HG03135 (cell line): ENCODE data around the gene EVL.

Experiments
- ATAC-seq: cut with Tn5 transposase; IDR thresholded peaks from one replicate; pipeline ENCODE4 v1.9.1; 2021; ENCODE audit warnings: mild to moderate bottlenecking, moderate library complexity; ENCODE audit not compliant: unreplicated experiment

Gene EVL

DNA sequence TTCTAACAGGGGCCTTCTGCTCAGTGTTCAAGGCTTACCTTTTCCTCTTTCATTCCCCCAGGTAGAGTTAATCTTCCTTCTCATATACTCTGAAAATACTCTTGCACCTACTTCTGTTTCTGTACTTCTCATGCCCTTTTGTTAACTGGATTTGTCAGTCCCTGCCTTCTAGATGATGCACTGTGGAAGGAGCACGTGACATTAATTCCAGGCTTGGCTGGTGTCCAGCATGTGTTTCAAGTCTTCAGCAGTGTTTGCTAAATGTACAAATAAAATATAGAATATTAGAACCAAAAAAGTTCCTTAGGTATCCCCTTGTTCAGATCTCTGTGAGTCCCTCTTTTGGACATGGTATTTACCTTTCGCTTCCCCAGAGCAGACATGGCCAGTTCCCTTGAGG, 27.9 kb upstream of the EVL start:
- ATAC-seq = no peak

DNA sequence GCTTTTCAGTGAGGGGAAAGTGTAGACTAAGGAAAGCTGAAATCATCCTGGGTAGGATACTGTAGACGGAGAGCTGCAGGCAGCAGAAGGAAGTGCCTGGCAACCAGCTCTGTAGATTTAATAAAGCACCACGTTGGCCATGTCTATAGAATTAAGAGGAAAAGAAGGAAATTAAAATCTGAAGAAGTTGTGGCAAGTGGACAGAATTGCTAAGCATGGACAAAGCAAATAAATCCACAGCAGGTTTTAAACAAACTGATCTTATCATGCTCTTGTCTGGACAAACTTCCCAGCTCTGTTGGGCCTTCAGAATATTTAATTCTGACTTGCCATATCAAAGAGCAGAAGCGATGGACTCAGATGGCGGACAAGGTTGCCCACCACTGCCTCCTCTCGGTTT, 27.2 kb upstream of the EVL start:
- ATAC-seq = no peak

DNA sequence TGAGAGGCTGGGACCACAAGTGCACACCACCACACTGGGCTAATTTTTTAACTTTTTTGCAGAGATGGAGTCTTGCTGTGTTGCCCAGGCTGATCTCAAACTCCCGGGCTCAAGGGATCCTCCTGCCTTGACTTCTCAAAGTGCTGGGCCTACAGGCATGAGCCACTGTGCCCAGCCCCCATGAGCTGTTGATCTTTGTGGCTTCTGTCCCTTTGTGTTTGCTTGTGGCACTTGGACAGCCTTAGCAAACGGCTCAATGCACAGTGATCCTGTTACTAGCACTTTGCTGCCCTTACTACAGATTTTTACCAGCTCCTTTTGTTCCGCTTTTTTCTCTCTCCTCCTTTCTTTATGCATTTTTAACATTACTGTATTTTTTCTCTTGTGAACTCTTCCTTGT, 25.3 kb upstream of the EVL start:
- ATAC-seq = no peak

- ATAC-seq = no peak
Observed at GRCh38 chr14:100041271-100041670, 24.0 kb upstream of the EVL start.

DNA sequence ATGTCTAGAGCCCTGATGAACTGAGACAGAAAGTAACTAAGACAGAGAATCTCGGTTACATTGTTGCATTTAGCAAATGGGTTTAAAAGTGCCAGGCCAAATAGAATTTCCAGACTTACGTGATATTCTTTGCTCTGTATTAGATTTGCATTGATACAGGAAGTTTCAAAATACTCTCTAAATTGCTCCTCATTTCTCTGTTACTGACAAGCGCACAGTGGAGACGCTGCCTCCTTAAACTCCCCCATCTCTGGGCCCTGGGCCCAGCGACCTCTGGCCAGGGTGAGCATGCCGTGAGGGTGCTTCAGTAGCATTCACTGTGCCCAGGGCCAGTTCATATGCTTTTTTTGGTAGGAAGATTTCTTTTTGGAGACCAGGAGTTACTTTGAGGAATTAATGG, 22.9 kb upstream of the EVL start:
- no peak for ATAC-seq

DNA sequence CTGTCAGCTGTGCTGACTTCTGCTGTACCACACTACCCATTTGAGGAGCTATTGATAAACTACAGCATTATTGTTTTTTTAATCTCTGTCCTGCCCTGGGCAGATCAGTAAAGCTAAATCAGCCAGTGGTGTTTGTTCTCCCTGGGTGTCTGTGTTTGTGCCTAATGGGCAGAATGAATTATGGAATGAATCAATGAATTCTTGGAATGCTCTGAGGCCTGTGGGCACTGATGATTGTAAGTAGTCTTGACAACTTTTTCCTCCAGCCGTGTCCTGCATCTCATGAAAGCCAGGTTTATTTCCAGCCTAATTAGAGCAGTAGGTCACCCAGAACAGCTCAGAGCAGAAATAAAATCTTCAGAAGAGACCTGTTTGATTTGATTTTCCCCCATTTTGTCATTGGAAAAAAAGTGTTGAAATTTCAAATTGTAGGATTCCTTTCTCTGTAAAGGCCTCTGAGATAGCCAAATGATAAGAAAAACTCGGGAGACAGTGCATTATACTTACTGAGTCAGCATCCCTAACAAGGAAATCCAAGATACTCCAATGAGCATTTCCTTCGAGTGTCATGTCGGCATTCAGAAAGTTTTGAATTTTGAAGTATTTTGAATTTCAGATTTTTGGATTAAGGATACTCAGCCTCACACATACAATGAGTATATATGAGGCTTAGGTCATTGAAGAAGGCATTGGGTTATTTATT, 19.4 kb upstream of the EVL start:
- ATAC-seq = no peak

DNA sequence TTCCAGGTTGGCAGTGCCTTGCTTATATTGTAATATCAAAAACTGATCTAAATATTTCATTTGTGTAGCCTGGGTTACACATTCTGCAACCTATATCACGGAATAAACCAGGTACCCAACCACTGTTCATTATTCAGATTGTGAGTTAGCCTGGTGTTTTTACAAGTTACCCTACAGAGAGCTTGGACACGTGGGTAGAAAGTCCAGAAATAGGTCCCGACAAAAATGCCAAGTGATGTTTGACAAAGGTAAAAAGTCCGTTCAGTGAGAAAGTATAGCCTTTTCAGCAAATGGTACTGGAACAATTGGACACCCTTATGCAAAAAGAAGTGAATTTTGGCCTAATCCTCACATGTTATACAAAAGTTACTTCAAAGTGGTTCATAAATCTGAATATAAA, 17.6 kb upstream of the EVL start:
- no peak for ATAC-seq

GRCh38 chr14:100048786-100049185, 16.4 kb upstream of the EVL start:
- no peak for ATAC-seq

- ATAC-seq = no peak
Observed at GRCh38 chr14:100049220-100049619, 16.0 kb upstream of the EVL start.

DNA sequence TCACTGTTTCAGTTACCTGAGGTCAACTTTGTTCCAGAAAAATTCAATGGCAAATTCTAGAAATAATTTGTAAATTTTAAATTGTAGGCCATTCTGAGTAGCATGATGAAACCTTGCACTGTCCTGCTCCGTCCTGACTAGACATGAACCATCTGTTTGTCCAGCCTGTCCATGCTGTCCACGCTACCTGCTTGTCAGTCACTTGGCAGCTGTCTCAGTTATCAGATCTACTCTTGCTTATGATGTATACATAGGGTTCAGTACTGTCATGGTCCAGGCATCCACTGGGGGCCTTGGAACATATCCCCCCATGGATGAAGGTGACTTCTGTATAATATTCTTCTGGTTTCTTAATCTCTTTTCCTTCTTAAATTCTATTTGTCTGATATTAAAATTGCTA, 14.1 kb upstream of the EVL start:
- no peak for ATAC-seq

GRCh38 chr14:100051543-100051942, 13.7 kb upstream of the EVL start:
- no peak for ATAC-seq

DNA sequence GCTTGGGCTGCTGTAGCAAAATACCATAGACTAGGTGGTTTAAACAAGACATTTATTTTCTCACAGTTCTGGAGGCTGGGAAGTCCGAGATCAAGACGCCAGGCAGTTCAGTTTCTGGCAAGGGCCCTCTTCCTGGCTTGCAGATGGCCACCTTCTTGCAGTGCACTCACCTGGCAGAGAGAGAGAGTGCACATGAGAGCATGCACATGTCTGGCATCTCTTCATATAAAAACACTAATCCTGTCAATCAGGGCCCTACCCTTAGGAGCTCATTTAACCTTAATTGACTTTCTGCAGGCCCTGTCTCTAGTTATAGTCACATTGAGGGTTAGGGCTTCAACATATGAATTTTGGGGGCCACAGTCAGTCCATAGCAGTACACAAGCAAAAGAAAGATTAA, 12.4 kb upstream of the EVL start:
- no peak for ATAC-seq

DNA sequence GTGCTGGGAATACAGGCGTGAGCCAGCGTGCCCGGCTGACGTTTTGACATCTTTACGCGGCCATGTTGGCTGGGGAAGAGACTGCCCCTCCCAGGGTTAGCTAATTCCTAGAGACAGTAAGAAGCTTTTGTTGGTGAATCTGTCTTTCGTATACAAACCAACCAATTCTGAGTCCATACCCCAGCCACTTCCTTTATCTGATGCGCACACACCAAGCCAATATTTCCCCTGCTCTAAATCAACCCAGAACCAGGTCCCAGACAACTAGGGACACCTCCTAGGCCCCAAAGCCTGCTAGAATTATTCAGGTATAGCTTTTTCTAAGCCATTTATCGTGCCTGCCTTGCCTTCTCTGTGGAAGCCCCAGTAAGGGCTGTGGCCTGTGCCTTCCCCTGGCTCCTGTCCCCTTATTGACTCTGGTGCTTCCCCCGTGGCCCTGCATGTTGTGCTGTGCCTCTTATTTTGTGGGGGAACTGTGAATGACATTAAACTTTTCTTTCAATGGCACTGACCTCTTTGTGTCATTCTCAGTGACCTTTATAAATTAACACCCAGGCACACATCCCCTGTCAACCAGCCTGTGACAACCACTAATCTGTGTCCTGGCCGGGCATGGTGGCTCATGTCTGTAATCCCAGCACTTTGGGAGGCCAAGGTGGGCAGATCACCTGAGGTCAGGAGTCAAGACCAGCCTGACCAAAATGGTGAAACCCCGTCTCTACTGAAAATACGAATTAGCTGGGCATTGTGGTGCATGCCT, 10.7 kb upstream of the EVL start:
- ATAC-seq = no peak

- no peak for ATAC-seq
Observed at GRCh38 chr14:100056431-100056830, 8.8 kb upstream of the EVL start.

DNA sequence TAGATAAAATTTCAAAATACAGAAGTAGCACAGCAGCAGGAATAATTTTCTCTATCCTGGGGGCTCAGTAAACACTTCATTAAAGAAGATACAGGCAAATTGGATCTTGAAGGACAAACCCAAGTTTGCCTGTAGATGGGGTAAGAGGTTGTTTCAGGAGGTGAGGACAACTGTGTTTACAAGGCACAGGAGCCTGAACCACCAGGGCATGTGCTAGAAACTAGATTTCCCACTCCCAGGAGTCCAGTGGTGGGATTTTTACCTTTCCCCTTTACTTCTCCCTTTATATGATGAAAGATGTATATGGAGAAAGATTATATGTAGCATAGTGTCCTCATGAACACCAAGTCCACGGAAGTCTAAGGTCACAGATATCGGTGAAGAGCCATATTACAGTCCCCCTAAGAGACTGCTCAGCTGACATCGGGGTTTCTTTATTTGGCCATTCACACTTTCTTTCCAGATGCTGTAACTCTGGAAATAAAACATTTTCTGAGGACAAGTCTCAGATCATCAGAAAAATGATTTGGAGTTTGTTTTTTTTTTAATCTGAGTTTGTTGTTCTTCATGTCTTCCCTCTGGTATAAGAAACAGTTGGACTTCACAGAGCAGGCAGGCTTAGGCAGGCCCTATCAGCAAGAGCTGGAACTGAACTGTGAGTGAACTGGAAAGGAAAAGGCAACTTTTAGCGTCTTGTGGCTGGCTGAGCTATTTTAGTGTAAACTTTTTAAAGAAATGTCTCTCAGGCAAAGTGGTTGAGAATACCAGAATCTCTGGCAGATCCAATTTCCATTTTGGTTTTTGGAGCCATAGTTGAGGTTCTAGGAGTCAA, 8.0 kb upstream of the EVL start:
- ATAC-seq = peak; percentile 53

DNA sequence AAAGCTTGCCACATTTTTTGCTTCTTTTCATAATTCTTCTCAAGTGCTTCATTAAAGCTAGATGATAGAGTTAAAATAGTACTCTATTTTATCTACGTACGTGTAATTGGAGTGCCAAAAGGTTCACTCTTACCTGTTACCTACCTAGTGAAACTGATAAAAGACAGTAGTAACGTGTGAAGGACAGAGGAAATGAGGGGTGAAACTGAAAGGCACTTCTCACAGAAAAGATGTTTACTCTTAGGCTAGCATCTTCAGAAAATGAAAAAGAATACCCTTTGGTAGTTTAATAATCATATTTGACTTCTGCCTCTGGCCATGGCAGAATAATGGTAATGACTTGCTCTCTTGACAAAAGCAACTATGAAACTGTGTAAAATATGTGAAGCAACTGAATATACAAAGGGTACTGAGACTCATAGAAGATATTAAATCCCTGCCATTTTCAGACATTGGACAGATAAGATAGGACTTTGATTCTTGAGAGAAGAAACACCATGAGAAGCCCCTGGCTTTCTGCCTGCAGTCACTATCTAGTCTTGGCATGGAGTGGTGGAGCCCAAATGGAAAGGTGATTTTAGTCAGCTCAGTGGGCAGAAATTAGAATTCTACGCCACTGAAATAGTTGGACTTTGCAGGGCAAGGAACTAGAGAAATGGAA, 6.3 kb upstream of the EVL start:
- peak; percentile 77 for ATAC-seq

- no peak for ATAC-seq
Observed at GRCh38 chr14:100059438-100059781, 5.8 kb upstream of the EVL start.

DNA sequence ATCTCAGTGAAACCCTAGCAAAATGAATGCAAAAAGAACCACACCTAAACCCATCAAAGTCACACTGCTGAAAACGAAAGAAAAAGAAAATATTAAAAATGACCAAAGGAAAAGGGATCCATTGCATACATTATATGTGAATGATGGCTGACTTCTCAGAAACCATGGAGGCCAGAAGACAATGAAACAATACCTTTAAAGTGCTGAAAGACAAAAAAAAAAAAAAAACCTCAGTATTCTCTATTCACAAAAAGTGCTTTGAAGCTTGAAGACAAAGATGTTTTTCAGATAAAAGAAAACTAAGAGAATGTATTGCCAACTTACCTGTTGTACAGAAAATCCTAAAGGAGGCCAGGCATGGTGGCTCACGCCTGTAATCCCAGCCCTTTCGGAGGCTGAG, 4.5 kb upstream of the EVL start:
- ATAC-seq = no peak

GRCh38 chr14:100062590-100062989, 2.6 kb upstream of the EVL start:
- ATAC-seq = no peak

DNA sequence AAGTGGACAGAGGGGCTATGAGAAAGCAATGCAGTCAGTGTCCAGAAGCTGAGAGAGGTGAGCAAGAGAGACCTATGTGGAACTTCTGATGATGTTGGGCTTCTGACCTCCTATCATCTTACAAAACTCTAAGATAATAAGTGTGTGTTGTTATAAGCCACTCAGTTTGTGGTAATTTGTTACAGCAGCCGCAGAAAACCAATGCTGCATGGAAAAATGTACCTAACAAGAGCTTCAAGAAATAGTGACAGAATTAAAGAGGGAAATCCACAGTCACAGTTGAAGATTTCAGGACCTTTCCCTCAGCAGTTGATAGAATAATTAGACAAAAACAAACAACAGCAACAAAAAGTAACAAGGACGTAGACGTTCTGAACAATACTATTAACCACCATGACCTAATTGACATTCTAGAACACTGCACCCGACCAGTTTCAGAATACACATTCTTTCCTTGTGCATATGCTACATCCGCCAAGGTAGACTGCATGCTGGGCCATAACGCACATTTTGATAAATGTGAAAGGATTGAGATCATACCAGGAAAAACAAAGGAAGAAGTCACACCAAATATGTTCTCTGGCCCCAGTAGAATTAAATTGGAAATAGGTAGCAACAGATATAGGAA, 1.8 kb upstream of the EVL start:
- ATAC-seq = no peak
